Endothelial cell (in vitro differentiated cells): ENCODE data around the gene TMSB4X. TPM values are rescaled to one million over a fixed set of nuclear protein-coding genes. Genes with fewer than 3 reads are reported as not detected.

Experiments
- DNase-seq: peaks from one replicate; pipeline ENCODE4 v3.0.0; 2021; ENCODE audit warnings: low spot score
- H3K27ac Mint-ChIP-seq: one replicate; pipeline ENCODE4 v1.8.0; 2021; ENCODE audit warnings: mixed read lengths, inconsistent platforms; ENCODE audit not compliant: unreplicated experiment
- H3K27me3 Mint-ChIP-seq: one replicate; pipeline ENCODE4 v1.8.0; 2021; ENCODE audit warnings: mild to moderate bottlenecking, moderate library complexity, mixed read lengths, inconsistent platforms; ENCODE audit not compliant: unreplicated experiment
- H3K36me3 Mint-ChIP-seq: one replicate; pipeline ENCODE4 v1.8.0; 2021; ENCODE audit warnings: mild to moderate bottlenecking, low read depth, mixed read lengths, inconsistent platforms; ENCODE audit not compliant: unreplicated experiment
- H3K4me1 Mint-ChIP-seq: one replicate; pipeline ENCODE4 v1.8.0; 2021; ENCODE audit warnings: mild to moderate bottlenecking, mixed read lengths, inconsistent platforms; ENCODE audit not compliant: unreplicated experiment
- H3K4me3 Mint-ChIP-seq: one replicate; pipeline ENCODE4 v1.8.0; 2021; ENCODE audit warnings: mild to moderate bottlenecking, mixed read lengths, inconsistent platforms; ENCODE audit not compliant: unreplicated experiment
- H3K9me3 Mint-ChIP-seq: one replicate; pipeline ENCODE4 v1.8.0; 2021; ENCODE audit warnings: mixed read lengths, inconsistent platforms; ENCODE audit not compliant: unreplicated experiment
- CTCF ChIP-seq: fragments of 200-600 bp; sonication (generic); IDR thresholded peaks from one replicate; pipeline ENCODE4 v1.5.0; 2021; ENCODE audit warnings: antibody characterized with exemption; ENCODE audit not compliant: unreplicated experiment
- total RNA-seq: library from RNA; stranded (reverse); fragmentation: NEBNext Ultra II Directional; extraction: Animal tissue kit (Norgen Biotek cat#: 25700); gene quantifications from one replicate; pipeline ENCODE4 v1.2.1, GENCODE V29; 2021; ENCODE audit not compliant: unreplicated experiment

The TMSB4X gene
- total RNA-seq, 1 donor from 2014 or later, result 3,201 TPM

GRCh38 chrX:12994321-12994720 lies 19.4 kb downstream of the TMSB4X start:
- Mint-ChIP-seq H3K9me3 (no peaks in the 10 kb centered on the region), H3K27ac (no peak overlapping the region), H3K27me3 (no peaks in the 10 kb centered on the region), H3K4me1 (peaks cover 10% of the 10 kb centered on the region), H3K4me3 (no peak overlapping the region), H3K36me3 (no peaks in the 10 kb centered on the region)
- no peak for TF ChIP-seq CTCF
- DNase-seq, result no peak

- Mint-ChIP-seq H3K4me3 (no peak overlapping the region), H3K27ac (no peak overlapping the region), H3K9me3 (no peaks in the 10 kb centered on the region), H3K36me3 (no peaks in the 10 kb centered on the region), H3K27me3 (no peaks in the 10 kb centered on the region), H3K4me1 (peaks cover 17% of the 10 kb centered on the region)
- DNase-seq, result no peak
- no peak for TF ChIP-seq CTCF
Observed at GRCh38 chrX:12996934-12997435, 22.1 kb downstream of the TMSB4X start.

DNA sequence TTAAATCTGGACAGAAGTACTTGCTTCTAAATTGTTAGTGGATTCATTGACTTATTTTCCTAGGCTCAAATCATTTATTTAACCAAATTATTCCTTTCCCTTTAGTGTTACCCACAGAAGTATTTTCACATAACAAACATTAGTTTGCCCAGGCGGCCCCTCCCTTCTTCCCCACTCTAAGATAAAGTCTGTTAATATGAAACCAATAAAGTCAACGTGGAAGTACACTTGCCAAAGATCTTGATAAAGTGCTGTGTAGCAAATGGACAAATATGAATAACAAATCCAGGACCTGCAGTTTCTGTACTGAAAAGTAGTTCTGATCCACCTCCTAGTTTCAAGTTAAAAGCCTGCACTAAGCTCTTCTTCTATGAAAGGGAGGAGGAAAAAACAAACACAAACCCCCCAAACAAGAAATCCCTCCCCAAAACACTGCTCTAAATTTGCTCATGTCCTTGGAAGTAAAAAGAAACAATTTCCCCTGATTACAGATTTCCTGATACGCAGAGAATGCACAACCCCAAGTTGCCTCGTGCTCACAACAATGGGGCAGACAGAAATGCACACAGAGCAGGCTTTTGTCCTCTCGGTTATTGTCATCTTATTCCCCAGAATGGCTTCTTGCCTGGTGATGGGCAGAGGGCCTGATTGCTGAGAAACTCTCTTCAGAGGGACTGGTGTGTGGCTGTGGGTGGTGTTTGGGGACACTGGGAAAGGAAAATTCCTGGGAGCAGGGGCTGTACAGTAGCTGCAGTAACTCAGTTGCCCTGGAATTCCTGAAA lies 23.2 kb downstream of the TMSB4X start:
- H3K36me3 Mint-ChIP-seq, result no peaks in the 10 kb centered on the region

GRCh38 chrX:12999422-12999821 lies 24.5 kb downstream of the TMSB4X start:
- Mint-ChIP-seq H3K9me3 (no peaks in the 10 kb centered on the region), H3K36me3 (no peaks in the 10 kb centered on the region), H3K4me1 (peaks cover 17% of the 10 kb centered on the region), H3K27ac (no peak overlapping the region), H3K4me3 (no peak overlapping the region), H3K27me3 (no peaks in the 10 kb centered on the region)
- DNase-seq, result no peak
- TF ChIP-seq CTCF, result no peak

More for the DNA sequence above, 23.2 kb downstream of the TMSB4X start:
- TF ChIP-seq CTCF, result no peak
- H3K4me1 Mint-ChIP-seq, result peaks cover 17% of the 10 kb centered on the region
- H3K4me3 Mint-ChIP-seq, result no peak overlapping the region
- no peak for DNase-seq
- peak overlapping the region; percentile 72 for H3K27ac Mint-ChIP-seq
- no peaks in the 10 kb centered on the region for H3K9me3 Mint-ChIP-seq
- H3K27me3 Mint-ChIP-seq, result no peaks in the 10 kb centered on the region

- H3K27me3 Mint-ChIP-seq, result no peaks in the 10 kb centered on the region
- no peak for TF ChIP-seq CTCF
- no peak overlapping the region for H3K27ac Mint-ChIP-seq
- no peaks in the 10 kb centered on the region for H3K36me3 Mint-ChIP-seq
- H3K4me3 Mint-ChIP-seq, result no peak overlapping the region
- H3K9me3 Mint-ChIP-seq, result no peaks in the 10 kb centered on the region
- H3K4me1 Mint-ChIP-seq, result peaks cover 17% of the 10 kb centered on the region
- DNase-seq, result no peak
Observed at GRCh38 chrX:13000301-13000811, 25.4 kb downstream of the TMSB4X start.
